PC-9 (cell line): ENCODE results near the gene GNA15.

ENCODE experiments used
- CTCF ChIP-seq: fragments of 200-600 bp; sonication (generic); conservative IDR thresholded peaks from 2 replicates; pipeline ENCODE4 v1.6.1; 2017; ENCODE audit warnings: mixed run types, antibody characterized with exemption, mild to moderate bottlenecking, moderate library complexity
- EZH2 ChIP-seq: fragments of 200-600 bp; sonication (generic); IDR thresholded peaks from 2 replicates; pipeline ENCODE4 v1.8.0; 2017; ENCODE audit warnings: antibody characterized with exemption, low read depth

DNA sequence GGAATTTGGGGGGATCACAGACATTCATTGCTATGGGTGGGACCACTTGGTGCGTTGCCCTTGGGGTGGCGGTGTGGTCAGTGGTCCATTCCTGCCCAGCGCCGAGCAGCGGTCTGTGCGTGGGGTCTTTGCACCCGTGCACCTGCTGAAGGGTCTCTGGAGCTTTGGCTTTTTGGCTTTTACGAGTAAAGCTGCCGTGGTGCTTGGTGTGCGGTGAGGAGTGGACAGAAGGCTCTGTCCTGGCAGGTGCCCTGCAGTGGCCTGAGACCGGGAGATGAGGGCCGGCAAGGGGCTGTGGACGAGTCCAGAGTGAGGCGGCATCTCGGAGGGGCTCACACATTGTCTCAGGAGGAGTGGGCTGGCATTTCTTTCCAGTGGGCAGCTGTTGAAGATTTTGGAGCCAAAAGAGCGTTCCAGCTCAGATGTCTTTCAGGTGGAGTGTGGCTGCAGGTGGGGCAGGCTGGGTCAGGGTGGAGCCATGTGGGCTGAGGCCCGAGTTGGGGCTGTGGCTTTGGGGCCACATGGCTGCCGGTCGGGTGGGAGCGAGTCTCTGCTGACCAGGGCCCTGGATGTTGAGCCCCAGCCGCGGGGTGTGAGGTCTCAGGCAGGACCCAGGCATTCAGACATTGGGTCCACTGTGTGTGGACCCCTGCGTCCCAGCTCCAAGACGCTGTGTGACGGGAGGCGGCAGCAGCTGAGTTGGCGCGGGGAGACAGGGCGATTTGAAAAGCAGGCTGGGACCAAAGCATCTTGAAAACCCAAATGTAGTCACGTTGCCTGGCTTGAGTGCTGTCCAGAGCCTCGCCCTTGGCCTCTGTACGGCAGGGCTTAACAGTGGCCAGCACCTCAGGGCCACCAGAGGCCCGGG, 30.0 kb upstream of the GNA15 start:
- TF ChIP-seq CTCF (no peak), EZH2 (no peak)
